ENCODE measurements around the gene CACNG6.

DNA sequence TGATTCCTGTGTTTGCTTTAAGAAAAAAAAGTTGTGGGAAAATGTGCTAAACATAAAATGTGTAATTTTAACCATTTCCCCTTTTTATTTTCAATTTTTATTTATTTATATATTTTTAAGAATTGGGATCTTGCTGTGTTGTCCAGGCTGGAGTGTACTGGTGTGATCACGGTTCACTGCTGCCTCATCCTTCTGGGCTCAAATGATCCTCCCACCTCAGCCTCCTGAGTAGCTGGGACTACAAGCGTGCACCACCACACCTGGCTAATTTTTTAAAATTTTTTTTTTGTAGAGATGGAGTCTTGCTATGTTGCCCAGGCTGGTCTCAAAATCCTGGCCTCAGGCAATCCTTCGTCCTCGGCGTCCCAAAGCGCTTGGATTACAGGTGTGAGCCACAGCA, 19.0 kb downstream of the CACNG6 start:
- no peak for TF ChIP-seq EZH2 (IDR thresholded peaks at IDR 0.05; ENCODE audit: insufficient read depth, poor library complexity, severe bottlenecking)
- no peak for TF ChIP-seq EZH2phosphoT487 (IDR thresholded peaks at IDR 0.05; ENCODE audit: insufficient read depth, low read depth)
